NCI-H510A (cell line): ENCODE measurements around the gene CTAG1A.
"Not testable (repeated sequence)": the region's sequence is repeated elsewhere in the genome, so short reads cannot be mapped to it uniquely, and the experiment has no call there.

Source experiments
- DNase-seq: peaks from one replicate; lab custom pipeline; 2025; lab: John Stamatoyannopoulos, UW

The CTAG1A gene

DNA sequence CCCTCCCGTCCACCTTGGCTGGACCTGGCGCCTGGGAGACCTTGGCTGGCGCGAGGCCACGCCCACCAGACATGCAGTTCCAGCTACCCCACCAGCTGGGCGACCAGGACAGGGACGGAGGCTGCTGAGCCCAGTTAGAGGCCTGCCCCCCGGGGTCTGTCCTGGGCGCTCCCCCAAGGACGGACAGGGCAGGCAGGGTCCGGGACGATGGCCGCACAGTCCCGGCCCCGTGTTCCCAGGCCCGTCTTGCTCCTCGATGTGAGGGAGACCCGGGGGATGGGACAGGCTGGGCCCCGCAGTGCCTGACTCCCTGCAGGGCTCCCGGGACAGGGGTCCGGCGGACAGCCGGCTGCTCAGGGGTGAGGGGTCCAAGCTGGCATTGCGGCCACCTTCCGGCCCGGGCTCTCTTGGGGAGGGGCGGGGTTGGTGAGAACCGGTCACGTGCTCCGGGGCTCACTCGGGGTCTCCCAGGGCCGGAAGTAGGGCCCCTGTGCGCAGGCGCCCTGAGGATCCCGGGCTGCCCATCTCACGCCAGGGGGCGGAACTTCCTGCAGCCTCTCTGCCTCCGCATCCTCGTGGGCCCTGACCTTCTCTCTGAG lies at the start of gene CTAG1A:
CTAG1A (plus strand) TSS at position 549 of the 599 bp plus-strand sequence. CDS start 74 bp downstream, outside the sequence.
- not testable (repeated sequence) for DNase-seq

DNA sequence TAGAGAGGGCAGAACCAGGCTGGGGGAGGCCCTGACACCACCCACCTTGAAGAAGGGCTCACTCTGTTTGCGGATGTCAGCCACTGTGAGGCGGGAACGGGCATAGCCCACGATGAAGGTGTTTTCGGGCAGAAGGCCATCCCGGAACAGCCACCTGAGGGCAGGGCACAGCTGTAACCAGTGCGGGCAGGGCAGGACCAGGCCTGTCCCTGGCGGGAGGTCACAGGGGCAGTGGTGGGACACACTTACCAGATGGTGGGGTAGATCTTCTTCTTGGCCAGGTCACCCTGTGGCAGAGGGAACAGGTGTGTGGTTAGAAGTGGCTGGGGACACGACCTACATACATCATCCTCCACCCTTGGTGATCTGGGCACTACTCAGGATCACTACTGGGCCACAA lies 49.0 kb upstream of the CTAG1A start:
- DNase-seq: no peak

DNA sequence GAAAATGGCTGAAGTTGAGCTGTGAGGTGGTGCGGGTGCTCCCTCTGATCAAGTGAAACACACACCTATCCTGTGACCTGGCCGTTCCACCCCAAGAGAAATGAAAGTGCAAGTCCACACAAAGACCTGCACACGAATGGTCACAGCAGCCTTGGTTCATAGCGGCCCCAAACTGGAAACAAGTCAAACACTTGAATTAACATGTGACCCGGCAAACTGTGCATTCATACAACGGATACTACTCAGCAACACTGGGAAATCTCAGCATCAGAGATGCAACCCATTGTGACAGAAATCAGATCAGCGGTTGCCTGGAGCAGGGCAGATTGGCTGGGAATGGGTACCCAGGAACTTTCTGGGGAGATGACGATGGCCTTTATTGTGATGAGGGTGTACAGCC lies 45.9 kb upstream of the CTAG1A start:
- no peak for DNase-seq

DNA sequence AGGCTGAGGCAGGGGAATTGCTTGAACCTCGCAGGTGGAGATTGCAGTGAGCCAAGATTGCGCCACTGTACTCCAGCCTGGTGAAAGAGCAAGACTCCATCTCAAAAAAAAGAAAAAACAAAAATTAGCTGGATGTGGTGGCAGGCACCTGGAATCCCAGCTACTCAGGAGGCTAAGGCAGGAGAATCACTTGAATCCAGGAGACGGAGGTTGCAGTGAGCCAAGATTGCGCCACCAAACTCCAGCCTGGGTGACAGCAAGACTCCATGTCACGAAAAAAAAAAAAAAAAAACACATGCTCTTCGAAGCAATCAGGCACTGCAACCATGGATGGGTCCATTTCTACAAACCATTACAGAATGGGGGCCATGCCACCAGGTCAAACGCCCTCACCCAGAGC lies 44.6 kb upstream of the CTAG1A start:
- DNase-seq: not testable (repeated sequence)

DNA sequence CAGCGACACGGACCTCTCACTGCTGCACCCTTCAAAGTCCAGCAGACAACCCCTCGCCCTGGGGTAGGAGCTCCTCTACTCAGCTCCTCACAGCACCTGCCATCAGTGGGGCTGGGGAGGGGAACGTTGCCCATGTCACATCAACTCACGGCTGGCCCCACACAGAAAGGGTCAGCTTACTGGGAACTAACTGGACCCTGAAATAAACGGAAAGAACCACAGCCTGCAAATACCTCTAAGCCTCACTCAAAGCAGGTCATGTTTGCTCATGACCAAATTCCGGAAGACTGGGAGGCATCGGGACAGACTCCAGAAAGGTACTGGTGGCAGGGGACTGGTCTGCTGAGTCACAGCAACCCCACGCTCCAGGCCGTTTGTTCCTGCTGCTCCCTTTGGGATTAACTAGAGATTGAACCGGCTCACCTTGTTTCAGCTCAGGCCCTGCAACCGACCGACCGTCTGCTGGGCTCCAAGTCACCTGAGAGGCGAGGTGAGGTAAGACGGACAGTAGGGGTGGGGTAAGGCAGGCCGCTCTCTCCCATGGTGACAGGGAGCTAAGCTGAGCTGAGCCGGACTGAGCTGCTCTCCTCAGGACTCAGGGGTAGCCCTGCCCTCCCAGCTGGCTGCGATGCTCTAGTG lies 43.9 kb upstream of the CTAG1A start:
- no peak for DNase-seq

DNA sequence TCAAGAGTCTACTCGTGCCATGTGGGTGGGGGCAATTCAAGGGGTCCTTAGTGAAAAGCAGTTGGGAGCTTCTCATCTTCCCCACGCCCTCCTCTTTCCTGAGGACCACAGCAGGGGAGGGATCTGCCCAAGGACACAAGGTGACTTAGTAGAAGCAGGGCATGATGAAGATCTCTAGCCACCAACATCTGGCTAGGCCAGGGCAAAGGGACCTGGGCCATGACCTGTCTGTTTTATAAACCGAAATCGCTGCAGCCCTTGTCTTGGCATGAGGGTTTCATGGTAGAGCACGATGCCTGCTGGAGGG lies 43.4 kb upstream of the CTAG1A start:
- no peak for DNase-seq

DNA sequence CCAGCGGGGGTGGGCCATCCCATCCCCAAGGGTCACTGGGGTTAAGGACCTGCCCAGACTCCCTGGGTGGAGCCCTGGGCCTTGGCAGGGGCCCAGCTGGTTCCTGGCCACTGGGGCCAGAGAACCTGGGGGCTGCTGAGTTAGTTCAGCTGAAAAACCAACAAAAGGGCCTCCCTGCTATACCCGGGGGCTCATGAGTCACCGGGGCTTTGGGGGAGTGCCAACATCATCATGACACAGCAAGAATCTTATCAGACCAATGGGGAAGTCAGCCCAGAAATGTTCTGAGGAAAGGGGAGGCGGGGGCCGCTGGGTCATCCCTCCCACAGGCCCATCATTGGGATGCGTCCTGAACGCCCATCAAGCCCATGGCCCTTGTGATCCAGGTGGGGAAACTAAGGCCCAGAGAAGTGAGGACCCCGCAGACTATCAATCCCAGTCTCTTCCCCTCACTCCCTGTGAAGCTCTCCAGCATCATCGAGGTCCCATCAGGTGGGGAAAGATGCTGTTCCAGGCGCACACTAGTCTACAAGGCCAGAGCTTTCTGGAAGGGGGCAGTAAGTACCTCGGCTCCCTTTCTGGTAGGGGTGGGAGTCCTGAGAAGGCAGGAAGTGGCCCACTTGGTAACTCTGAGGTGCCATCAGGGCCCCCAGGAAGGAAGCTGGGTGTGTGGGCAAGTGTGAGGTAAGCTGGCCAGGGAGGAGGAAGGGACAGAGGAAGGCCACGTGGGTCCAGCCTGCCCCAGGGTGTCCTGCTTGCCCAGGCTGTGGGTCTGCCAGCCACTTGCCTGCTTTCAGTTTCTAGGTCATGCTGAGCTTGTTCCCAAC lies 42.8 kb upstream of the CTAG1A start:
- no peak for DNase-seq

DNA sequence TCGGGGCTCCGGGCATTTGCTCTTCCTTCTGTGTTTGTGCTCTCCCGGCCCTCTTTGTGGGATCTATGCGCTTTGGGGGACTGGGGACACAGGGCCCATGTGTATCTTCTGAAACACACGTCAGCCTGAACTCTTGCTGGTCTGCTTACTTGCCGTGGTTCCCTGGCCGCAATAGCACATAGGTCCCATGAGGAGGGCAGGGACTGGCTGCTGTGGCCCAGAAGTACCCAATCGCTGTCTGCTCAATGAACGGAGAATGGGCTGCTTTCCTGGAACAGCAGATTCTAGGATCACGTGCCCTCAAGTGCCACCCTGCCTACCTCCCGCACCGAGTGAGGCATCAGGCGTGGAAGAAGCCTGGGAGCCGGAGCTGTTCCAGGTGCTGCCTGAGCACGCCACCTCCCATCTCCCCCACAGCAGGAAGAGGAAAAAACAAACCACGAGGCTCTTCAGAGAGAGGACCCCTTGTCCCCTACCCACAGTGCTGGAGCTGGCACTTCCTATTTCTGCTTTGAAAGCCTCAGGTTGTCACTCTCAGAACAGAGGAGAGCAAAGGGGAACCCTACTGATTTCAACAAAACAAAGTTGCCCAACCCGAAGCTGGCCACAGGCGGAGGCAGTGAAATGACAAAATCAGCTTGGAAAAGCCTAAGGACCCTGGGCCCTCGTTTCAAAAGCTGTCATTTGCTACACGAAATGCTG lies 42.1 kb upstream of the CTAG1A start:
- DNase-seq: no peak

DNA sequence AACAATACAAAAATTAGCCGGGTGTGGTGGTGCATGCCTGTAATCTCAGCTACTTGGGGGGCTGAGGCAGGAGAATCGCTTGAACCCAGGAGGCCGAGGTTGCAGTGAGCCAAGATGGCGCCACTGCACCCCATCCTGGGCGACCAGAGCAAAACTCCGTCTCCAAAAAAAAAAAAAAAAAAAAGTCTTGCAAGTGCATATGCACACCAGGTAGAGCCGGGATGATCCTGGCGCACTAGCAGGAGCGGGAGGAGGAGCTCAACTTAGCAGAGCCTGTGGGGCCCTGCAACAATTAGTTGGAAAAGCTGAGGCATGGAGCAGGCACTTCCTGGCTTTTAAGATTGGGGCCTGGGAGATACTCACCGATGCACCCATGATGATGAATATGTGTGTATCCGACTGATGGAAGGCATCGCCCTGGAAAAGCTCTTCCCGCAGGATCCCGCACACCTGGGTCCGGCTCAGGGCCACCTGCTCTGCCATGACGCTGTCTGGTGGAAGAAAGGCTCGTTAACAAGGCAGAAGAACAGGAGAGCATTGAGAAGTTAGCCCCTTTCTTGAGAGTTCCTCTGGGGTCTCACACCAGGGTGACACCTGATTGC lies 39.2 kb upstream of the CTAG1A start:
- DNase-seq: no peak

DNA sequence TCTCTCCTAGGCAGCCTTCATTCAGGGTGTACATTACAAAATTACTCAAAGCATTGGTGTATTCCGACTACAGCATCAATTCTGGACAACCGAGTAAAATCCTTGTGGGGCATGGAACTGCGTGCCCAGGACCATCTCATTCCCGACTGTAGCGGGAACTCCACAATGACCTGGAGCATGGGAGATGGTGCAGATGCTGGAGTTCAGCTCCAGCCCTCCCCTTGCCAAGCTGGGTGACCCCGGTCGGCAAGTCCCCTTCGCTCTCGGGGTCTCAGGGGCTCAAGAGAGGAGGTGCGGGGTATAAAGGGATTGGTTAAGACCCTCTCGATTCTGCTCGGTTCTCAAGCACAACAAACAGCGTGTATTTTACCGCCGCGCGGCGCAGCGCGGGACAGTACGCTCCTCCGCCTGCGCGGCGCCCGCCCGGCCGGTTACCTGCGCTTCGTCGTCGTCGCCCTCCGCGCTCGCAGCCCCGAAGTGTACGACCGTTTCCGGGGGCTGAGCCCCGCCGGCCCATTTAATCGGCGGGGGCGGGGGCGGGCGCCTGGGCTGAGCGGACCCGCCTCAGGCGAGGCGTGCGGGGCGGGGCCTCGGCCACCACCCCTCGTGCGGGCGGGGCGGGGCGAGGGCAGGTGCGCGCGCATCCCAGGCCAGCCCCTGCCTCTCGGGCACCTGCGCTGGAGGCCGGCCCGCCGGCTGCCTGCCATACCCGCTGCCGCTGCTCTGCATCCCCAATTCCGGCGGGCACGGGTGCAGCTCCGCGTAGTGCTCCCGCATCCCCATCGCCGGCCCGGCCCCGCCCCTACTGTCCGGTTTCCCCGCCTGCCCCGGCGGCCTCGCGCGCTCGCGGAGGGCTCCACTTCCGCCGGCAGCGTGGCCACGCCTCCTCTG lies 38.3 kb upstream of the CTAG1A start, which contains the start of gene G6PD:
G6PD (minus strand) TSS at position 493 of the 891 bp plus-strand sequence. CDS start 691 bp downstream, outside the sequence.
- peak; percentile 39 for DNase-seq

DNA sequence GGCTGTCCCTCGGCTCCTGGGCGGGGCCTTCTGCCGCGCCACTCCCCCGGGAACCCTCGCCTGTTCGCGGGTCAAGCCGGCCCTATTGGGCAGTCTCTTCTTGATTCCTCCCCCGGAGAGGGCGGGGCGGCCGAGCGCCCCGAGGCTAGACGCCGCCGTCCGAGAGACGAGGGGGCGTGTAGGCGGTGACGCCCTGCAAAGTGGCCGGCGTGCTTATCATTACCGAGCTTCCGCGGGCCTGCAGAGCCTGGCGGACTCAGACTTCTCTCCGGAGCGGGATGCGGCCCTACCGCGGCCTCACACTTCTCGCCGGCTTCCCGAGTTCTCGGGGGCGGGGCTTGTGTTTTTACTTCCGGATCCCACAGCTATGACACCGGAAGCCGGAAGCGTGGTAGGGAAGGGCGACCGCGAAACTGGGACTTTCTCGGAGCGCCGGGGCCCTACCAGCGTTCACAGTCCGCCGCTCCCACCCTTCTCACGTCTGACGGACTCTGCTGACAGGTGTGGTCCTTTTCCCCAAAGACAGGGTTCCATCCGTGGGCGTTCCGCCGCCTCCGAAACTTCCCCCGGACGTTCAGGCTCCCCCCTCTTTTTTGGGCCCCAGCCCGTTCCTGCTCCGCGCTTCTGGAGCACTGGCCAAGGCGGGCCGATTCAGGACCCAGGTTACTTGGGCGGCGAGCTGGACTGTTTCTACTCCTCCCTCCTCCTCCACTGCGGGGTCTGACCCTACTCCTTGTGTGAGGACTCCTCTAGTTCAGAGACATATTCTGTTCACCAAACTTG lies 37.5 kb upstream of the CTAG1A start, which contains the start of gene IKBKG:
IKBKG (plus strand) TSS at position 376 of the 783 bp plus-strand sequence. CDS start 4,383 bp downstream, outside the sequence.
- DNase-seq: peak; percentile 84

DNA sequence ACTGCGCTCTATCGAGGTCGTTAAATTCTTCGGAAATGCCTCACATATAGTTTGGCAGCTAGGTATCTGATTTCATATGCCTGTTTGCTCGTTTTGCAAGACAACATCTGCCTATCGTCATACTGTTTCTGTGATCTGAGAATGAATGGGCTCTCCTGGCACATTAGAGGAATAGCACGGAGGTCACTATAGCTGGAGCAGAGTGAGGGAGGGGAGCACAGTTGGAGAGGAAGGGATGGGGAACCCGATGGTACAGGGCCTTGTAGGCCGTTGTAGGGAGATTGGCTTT lies 37.0 kb upstream of the CTAG1A start:
- DNase-seq: no peak

DNA sequence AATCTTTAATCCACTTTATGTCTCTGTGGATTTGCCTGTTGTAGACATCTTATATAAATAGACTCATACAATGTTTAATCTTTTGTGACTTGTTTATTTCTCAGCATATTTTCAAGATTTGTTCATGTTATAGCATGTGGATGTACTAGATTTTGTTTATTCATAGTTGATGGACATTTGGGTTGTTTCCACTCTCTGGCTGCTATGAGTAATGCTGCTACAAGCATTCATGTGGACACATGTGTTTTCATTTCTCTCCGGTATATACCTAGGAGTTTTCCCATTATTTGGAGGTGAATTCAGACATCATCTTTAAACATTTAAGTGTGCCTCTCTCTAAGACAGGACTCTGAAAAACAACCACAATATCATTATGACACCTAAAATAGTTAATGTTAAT lies 35.2 kb upstream of the CTAG1A start:
- DNase-seq: no peak

DNA sequence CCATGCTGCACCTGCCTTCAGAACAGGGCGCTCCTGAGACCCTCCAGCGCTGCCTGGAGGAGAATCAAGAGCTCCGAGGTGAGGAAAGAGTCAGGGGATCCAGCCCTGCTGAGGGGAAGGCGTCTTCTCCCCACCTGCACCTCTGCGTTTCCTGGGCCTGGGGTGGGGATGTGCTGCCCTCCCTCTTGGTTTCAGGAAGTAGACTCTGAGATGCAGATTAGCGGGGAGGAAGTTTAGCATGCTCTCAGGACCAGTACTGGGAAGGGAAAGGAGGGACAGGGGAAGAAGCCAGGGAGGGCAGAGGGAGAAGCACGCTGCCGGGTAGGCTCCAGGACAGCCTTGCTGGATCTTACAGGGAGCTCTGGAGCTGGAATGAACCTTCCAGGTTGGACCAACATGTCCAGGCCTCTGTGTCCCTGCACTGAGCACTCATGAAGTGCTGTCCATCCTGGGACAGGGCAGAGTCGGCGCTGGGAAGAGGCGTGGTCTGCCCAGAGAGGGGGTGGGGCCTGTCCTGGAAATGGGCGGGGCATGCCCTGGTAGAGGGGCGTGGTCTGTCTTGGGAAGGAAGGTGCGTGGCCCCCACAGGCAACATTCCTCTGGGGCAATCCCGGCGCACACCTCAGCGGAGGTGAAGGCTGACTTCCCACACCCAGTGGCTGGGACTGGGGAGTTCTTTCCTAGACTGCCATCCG lies 32.7 kb upstream of the CTAG1A start:
- not testable (repeated sequence) for DNase-seq

DNA sequence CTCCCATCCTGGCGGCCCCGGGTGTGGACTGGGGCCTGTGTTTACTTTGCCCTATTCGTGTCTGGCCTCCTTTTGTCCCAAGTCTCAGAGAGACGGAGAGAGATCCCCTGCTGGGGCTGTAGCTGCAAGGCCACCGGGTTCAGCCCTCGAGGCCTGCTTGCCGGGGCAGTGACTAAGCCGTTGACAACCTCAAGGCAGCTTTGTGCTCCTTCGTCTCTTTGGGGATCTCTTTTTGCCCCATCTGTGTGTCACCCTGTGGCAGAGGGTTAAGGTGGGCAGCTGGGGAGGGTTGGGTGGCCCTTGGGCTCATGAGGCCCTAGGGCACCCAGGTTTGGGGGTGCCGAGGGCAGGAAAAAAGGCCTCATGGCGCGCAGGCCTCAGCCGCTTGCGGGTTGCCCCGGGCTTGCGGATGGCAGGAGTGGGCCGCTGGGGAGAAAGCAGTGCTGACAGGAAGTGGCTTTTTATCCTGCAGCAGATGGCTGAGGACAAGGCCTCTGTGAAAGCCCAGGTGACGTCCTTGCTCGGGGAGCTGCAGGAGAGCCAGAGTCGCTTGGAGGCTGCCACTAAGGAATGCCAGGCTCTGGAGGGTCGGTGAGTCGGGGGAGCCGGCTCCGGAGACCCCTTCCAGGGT lies 26.8 kb upstream of the CTAG1A start:
- not testable (repeated sequence) for DNase-seq

DNA sequence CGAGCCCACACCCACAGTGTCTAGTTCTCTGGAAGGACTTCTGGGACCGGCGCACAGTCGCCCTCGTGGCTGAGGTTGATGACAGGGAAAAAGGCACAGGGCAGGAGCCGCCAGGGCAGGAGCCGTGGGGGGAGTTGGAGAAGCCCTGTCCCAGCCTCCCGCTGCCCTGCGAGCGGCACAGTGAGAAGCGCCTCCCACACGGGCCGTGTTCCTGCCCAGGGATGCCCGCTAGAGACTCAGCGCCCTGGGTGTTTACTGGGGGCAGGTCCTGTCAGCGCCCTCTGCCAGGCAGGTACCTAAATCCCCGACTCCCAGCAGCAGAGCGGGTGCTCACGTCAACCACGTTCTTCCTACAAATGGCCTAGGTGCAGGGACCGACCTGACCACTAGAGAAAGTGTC lies 26.0 kb upstream of the CTAG1A start:
- not testable (repeated sequence) for DNase-seq

DNA sequence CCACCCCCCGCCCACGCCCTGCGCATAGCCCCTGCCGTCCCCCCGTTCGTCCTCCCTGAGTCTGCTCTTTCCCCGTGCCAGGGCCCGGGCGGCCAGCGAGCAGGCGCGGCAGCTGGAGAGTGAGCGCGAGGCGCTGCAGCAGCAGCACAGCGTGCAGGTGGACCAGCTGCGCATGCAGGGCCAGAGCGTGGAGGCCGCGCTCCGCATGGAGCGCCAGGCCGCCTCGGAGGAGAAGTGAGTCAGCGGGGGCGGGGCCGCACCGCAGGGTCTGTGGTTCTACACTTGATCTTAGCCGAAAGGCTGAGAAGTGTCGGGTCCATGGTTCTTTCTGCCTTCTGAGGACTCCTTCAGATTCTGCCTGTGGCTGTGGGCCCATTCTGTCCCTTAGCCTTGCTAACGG lies 24.6 kb upstream of the CTAG1A start:
- not testable (repeated sequence) for DNase-seq

DNA sequence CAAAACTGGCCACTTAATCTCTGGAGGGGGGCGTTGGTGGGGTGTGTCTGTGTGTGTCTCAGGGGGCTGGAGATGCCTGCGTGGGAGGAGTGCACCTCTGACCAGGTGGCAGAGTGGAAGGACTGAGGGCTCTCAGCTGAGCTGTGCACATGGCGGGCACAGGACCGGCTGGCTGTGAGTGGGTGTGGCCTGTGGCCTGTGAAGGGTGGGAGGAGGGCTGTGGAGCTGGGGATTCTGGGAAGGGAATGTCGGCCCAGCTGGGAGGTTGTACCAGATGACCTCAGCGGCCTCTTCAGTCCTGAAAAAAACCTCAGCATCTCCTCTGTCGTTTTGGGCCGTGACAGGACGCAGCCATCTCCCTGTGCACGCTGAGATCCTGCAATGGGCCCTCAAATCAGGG lies 22.6 kb upstream of the CTAG1A start:
- not testable (repeated sequence) for DNase-seq

DNA sequence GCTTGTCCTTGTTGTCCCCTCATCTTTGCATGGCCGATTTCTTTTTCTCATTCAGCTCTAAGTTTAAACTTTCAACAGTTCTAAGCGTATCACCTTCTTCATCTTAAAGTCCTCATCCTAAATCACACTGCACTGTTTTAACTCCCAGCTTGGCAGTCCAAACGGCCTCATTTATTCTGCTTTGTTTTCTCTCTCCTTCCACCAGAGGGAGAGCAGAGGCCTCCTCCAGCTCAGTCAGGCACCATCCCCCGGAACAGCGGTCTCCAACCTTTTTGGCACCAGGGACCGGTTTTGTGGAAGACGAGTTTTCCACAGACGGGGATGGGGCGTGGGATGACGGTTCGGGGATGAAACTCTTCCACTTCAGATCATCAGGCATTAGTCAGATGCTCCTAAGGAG lies 14.6 kb upstream of the CTAG1A start:
- DNase-seq: not testable (repeated sequence)
